T-cell (primary cell): ENCODE measurements around the gene SMAP2. TPM values are rescaled to one million over a fixed set of nuclear protein-coding genes. Genes with fewer than 3 reads are reported as not detected.

Experiments
- ATAC-seq, 4 experiments: fragments of 200-7000 bp in 3 of 4; fragments of 150-1000 bp in 1 of 4; cut with Tn5 transposase; replicated peaks in 1 of 4; 1 replicate in 3 of 4; 2 replicates in 1 of 4; pipeline ENCODE4 v1.10.0; 2021; ENCODE audit warnings: moderate library complexity in 3 of 4, mild to moderate bottlenecking in 2 of 4, moderate number of reproducible peaks in 1 of 4
- CTCF ChIA-PET, 2 donors: fragments of 300-600 bp; sonication (Branson Sonifier 250); formaldehyde crosslinking; loops; one replicate each; lab custom pipeline; 2022; ENCODE audit warnings: antibody characterized with exemption in 2 of 2; lab: Charles Lee
- POLR2A ChIA-PET, 2 donors: fragments of 300-600 bp; sonication (Branson Sonifier 250); formaldehyde crosslinking; loops; one replicate each; lab custom pipeline; 2022; ENCODE audit warnings: antibody characterized with exemption in 2 of 2; lab: Charles Lee
- DNase-seq, 35 experiments: peaks; one replicate each; pipeline versions ENCODE4 v3.0.0 to v3.0.0-alpha.2; 2013 to 2023
- H3K27ac ChIP-seq: one replicate; pipeline ENCODE4 v1.5.1; 2013; ENCODE audit warnings: low read length
- H3K27me3 ChIP-seq, 2 experiments: replicated peaks in 1 of 2; 1 replicate in 1 of 2; 2 replicates in 1 of 2; pipeline versions ENCODE4 v1.6.1 to v1.7.0; 2013; ENCODE audit warnings: low read length in 1 of 2, mixed read lengths in 1 of 2; ENCODE audit not compliant: control insufficient read depth in 2 of 2, insufficient read depth in 2 of 2; ENCODE audit errors: extremely low read depth in 1 of 2
- H3K36me3 ChIP-seq, 2 donors: 1 replicate in 1 of 2; 2 replicates in 1 of 2; pipeline versions ENCODE4 v1.6.1 to v1.7.0; 2013; ENCODE audit warnings: low read length in 1 of 2; ENCODE audit not compliant: control insufficient read depth in 2 of 2, insufficient read depth in 1 of 2; ENCODE audit errors: extremely low read depth in 1 of 2
- H3K4me1 ChIP-seq, 2 experiments: 1 replicate in 1 of 2; 2 replicates in 1 of 2; pipeline versions ENCODE4 v1.6.1 to v1.7.0; 2013; ENCODE audit warnings: low read length in 2 of 2, mixed read lengths in 1 of 2; ENCODE audit not compliant: insufficient read depth in 2 of 2, control insufficient read depth in 1 of 2; ENCODE audit errors: extremely low read depth in 1 of 2
- H3K4me3 ChIP-seq, 2 donors: 1 replicate in 1 of 2; 2 replicates in 1 of 2; pipeline versions ENCODE4 v1.5.1 to v1.7.0; 2013; ENCODE audit warnings: mild to moderate bottlenecking in 2 of 2, low read length in 1 of 2, moderate library complexity in 1 of 2; ENCODE audit not compliant: control insufficient read depth in 1 of 2; ENCODE audit errors: extremely low read depth in 1 of 2
- H3K9me3 ChIP-seq: 2 replicates; pipeline ENCODE4 v1.7.0; 2013
- H3K27ac Mint-ChIP-seq, 2 donors: one replicate each; pipeline ENCODE4 v1.8.0; 2020 to 2021; ENCODE audit warnings: mild to moderate bottlenecking in 2 of 2, mixed read lengths in 2 of 2
- H3K27me3 Mint-ChIP-seq, 2 donors: one replicate each; pipeline ENCODE4 v1.8.0; 2021 to 2022; ENCODE audit warnings: mixed read lengths in 2 of 2
- H3K36me3 Mint-ChIP-seq: one replicate; pipeline ENCODE4 v1.8.0; 2021; ENCODE audit warnings: mixed read lengths
- H3K4me1 Mint-ChIP-seq, 3 donors: one replicate each; pipeline ENCODE4 v1.8.0; 2020 to 2022; ENCODE audit warnings: mixed read lengths in 3 of 3, mild to moderate bottlenecking in 1 of 3
- H3K4me3 Mint-ChIP-seq, 3 donors: one replicate each; pipeline ENCODE4 v1.8.0; 2020 to 2022; ENCODE audit warnings: mild to moderate bottlenecking in 3 of 3, mixed read lengths in 3 of 3, moderate library complexity in 3 of 3
- H3K9me3 Mint-ChIP-seq, 3 donors: one replicate each; pipeline ENCODE4 v1.8.0; 2020 to 2022; ENCODE audit warnings: mixed read lengths in 3 of 3
- WGBS: methylation state at CpG from one replicate; pipeline ENCODE4 v1.1.5; 2013; ENCODE audit warnings: missing lambda C conversion rate; ENCODE audit not compliant: insufficient coverage; 5-methylcytosine and 5-hydroxymethylcytosine counted together
- total RNA-seq, 35 experiments: library from RNA in 6 of 35; stranded (reverse) in 6 of 35; fragments of 120-200 nt in 1 of 35; gene quantifications; one replicate each; pipeline versions ENCODE4 v1.2.1 to v1.2.4 and lab custom pipeline; 2013 to 2026

The SMAP2 gene
- total RNA-seq, 5 donors from 2014 or later (not counting 1 experiment from before 2014, with no cell fraction given) = 120 to 254 (median 123) TPM

DNA sequence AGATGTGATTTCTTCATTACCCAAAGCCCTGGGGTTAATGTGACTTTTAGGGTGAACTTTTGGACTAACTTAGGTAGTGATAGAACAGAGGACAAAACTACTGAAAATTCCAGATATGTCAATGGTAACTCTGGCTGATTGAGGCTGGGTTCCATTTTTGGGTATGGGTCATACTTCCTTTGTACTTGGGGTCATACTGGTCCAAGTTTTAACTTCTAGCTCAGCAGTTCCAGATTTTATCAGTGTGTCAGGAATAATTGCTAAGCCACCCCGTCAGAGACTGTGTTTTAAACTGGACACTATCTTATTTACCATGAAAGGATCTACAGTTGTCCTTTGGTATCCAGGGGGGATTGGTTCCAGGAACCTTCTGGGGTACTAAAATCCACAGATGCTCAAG is 4.0 kb downstream of the SMAP2 start:
- H3K4me3 Mint-ChIP-seq = peak overlapping the region; percentile 43 to 89 (median 69)
- no CpG with 5 or more reads among the region's 1 CpG for WGBS
- DNase-seq (no peak), ATAC-seq (no peak)
- no peaks in the 10 kb centered on the region for H3K27me3 Mint-ChIP-seq
- peak overlapping the region; percentile 85 to 90 for H3K27ac Mint-ChIP-seq
- Histone ChIP-seq H3K27ac (peak overlapping the region; percentile 11), H3K4me3 (peak overlapping the region in 1 of 2 donors; percentile 35), H3K27me3 (no peaks in the 10 kb centered on the region), H3K36me3 (peaks cover 0 to 14% of the 10 kb centered on the region in 2 donors), H3K4me1 (peaks cover 48 to 70% of the 10 kb centered on the region in 2 experiments), H3K9me3 (no peaks in the 10 kb centered on the region)
- ChIA-PET POLR2A (interaction anchor here (1.0 to 1.7 kb wide), 5 partner anchors 7 to 18 kb away, joined by 3 to 6 read pairs (median 5); no protein-coding TSS in a partner anchor), CTCF (no interaction called here)
- H3K36me3 Mint-ChIP-seq = peaks cover 19% of the 10 kb centered on the region
- peaks cover 82 to 84% (median 84%) of the 10 kb centered on the region in 3 donors for H3K4me1 Mint-ChIP-seq
- H3K9me3 Mint-ChIP-seq = no peaks in the 10 kb centered on the region

DNA sequence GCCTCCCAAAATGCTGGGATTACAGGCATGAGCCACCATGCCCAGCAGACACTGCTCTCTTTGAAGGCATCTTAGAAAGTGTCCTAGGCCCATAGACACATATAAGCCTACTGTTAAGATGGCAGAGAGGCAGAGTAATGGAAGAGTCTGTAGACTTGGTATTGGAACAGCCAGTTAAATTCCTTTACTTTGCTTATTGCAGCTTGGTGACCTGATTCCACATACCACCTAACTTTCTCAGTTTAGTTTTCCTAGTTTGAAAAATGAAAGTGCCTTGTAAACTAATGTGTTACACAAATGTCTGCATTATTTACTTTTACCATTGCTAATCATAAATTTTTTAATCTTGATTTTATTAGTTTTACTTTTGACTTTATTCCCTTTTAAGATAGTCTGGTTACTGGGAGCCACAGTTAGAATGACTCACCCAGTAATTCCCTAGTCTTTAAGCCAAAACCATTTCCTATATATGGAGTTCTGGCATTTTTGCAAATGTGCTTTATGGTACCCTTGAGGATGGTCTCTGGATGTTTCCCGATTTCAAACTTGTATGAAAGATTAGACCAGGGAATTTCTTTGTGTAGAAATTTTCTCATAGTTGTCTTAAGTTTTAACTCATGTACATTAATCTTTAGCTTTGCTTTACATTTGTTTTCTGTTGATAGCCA is 6.4 kb downstream of the SMAP2 start:
- Mint-ChIP-seq H3K36me3 (peaks cover 27% of the 10 kb centered on the region), H3K27me3 (no peaks in the 10 kb centered on the region), H3K4me1 (peaks cover 90 to 95% (median 94%) of the 10 kb centered on the region in 3 donors), H3K27ac (peak overlapping the region; percentile 99 to 100), H3K9me3 (no peaks in the 10 kb centered on the region), H3K4me3 (peak overlapping the region; percentile 41 to 89 (median 86))
- POLR2A ChIA-PET = interaction anchor here (0.6 to 3.6 kb wide), 4 partner anchors 9 to 216 kb away, joined by 3 to 19 read pairs (median 5); no protein-coding TSS in a partner anchor
- H3K36me3 ChIP-seq = peaks cover 0 to 14% of the 10 kb centered on the region in 2 donors
- H3K9me3 ChIP-seq = no peaks in the 10 kb centered on the region
- H3K27me3 ChIP-seq = no peaks in the 10 kb centered on the region
- WGBS = no CpG with 5 or more reads among the region's 1 CpG
- H3K4me1 ChIP-seq = peaks cover 66 to 90% of the 10 kb centered on the region in 2 experiments
- ATAC-seq (no peak), DNase-seq (no peak)
- peak overlapping the region in 1 of 2 donors; percentile 30 for H3K4me3 ChIP-seq
- CTCF ChIA-PET = interaction anchor here in 1 of 2 donors (0.9 to 3.5 kb wide), 4 partner anchors 11 to 41 kb away, joined by 3 to 18 read pairs (median 4); no protein-coding TSS in a partner anchor
- H3K27ac ChIP-seq = peak overlapping the region; percentile 96

DNA sequence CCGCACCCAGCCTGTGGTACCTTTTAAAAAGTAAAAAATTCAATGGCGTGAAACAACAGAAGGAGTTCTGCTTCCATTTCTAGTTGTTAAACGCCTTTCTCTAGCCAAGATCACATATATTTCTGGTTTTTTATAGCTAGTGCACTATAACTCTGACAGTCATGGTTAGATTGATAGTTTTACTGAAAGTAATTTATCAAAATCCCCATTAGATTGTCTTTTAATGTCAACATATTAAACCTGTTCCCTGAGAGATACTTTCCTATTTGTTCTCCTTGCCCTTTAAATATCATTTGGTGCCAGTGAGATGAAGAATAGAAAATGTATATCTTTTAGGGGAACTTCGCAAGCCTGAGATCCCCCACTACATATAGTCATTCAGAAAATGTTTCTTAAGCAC is 7.3 kb downstream of the SMAP2 start:
- ATAC-seq (no peak), DNase-seq (no peak)
- Mint-ChIP-seq H3K4me3 (peak overlapping the region; percentile 79 to 89 (median 86)), H3K27ac (peak overlapping the region; percentile 99 to 100), H3K4me1 (peaks cover 89 to 98% (median 98%) of the 10 kb centered on the region in 3 donors), H3K27me3 (no peaks in the 10 kb centered on the region), H3K9me3 (no peaks in the 10 kb centered on the region), H3K36me3 (peaks cover 27% of the 10 kb centered on the region)
- Histone ChIP-seq H3K36me3 (peaks cover 0 to 14% of the 10 kb centered on the region in 2 donors), H3K9me3 (no peaks in the 10 kb centered on the region), H3K4me1 (peaks cover 69 to 89% of the 10 kb centered on the region in 2 experiments), H3K4me3 (peak overlapping the region; percentile 30 to 31), H3K27me3 (no peaks in the 10 kb centered on the region), H3K27ac (peak overlapping the region; percentile 96)
- ChIA-PET CTCF (interaction anchor here in 1 of 2 donors (0.8 to 3.5 kb wide), 5 partner anchors 8 to 66 kb away, joined by 5 to 18 read pairs (median 6); partner anchors contain the start of gene SMAP2), POLR2A (interaction anchor here (0.6 to 3.6 kb wide), 10 partner anchors 7 to 40 kb away, joined by 3 to 19 read pairs (median 5); partner anchors contain the start of gene SMAP2 (in 2 of the 2))
- 100% methylated on average over 1 of the region's 4 CpGs for WGBS

DNA sequence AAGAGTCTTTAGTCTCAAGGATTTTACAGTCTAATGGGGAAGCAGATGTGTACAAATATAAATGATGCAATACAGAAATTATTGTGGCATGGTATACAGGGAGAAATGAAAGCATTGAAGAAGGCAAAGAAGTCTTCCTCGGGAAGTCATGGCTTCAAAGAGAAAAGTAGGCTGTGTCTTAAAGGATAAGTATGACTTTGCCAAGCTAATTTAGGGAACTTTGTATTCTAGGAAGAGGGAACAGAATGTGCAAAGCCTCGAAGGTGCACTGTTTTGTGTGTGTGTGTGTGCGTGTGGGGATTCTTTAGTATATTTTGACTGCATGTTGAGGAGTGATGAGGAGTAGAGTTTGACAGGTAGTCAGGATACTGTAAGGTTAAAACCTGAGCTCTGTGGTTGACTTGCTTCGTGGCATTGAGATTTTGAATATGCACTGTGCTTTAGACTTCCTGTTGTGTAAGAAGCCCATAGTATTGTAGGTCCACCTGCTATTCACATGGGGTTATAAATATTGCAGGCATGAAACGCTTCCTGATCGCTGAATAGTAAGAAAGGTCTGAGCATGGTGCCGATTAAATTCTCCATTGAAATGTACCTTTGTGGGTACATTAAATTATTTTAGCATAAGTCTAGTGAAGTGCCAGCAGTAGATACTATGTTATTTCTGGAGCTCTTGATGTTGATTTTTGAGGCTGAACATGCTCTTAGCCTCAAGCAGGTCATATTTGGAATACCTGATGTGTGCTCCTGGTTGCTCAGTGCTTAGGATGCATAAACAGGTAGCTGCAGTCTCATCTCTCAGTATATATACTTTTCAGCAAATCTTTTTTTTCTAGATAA is 8.0 kb downstream of the SMAP2 start:
- peaks cover 0 to 12% of the 10 kb centered on the region in 2 donors for H3K36me3 ChIP-seq
- ChIA-PET POLR2A (interaction anchor here (0.6 to 3.6 kb wide), 14 partner anchors 8 to 229 kb away, joined by 3 to 19 read pairs (median 5); partner anchors contain the start of gene SMAP2 (in 2 of the 2)), CTCF (interaction anchor here in 1 of 2 donors (0.7 to 3.5 kb wide), 9 partner anchors 8 to 66 kb away, joined by 3 to 18 read pairs (median 6); partner anchors contain the start of gene SMAP2)
- 0% methylated on average over 6 of the region's 7 CpGs for WGBS
- Mint-ChIP-seq H3K4me3 (peak overlapping the region; percentile 79 to 89 (median 86)), H3K36me3 (peaks cover 25% of the 10 kb centered on the region), H3K27me3 (no peaks in the 10 kb centered on the region), H3K27ac (peak overlapping the region; percentile 99 to 100), H3K9me3 (no peaks in the 10 kb centered on the region), H3K4me1 (peaks cover 89 to 98% (median 98%) of the 10 kb centered on the region in 3 donors)
- peak; percentile 37 to 74 (median 72) for ATAC-seq
- peak overlapping the region; percentile 31 to 50 for H3K4me3 ChIP-seq
- peak overlapping the region; percentile 96 for H3K27ac ChIP-seq
- peak in 14 of 35 experiments; percentile 24 to 71 (median 44) for DNase-seq
- H3K27me3 ChIP-seq = no peaks in the 10 kb centered on the region
- H3K4me1 ChIP-seq = peaks cover 70 to 91% of the 10 kb centered on the region in 2 experiments
- no peaks in the 10 kb centered on the region for H3K9me3 ChIP-seq

DNA sequence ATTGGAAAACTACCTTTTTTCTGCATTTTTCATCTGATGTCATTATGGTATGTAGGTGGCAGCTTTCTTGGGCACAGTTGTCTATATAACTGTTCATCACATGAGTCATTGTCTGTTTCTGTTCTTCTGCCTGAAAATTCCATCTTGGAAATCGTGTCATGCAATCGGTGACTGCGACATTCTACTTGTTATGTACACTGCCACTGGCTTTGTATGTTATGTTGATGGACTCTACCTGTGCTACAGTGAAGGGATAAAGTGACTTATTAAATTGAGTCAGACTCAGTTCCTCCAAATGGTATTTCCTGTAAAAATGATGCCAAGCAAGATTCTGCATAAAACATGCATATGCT is 8.6 kb downstream of the SMAP2 start:
- peaks cover 73 to 93% of the 10 kb centered on the region in 2 experiments for H3K4me1 ChIP-seq
- Mint-ChIP-seq H3K27me3 (no peaks in the 10 kb centered on the region), H3K4me3 (peak overlapping the region; percentile 79 to 89 (median 86)), H3K27ac (peak overlapping the region; percentile 99 to 100), H3K4me1 (peaks cover 88 to 98% (median 97%) of the 10 kb centered on the region in 3 donors), H3K36me3 (peaks cover 23% of the 10 kb centered on the region), H3K9me3 (no peaks in the 10 kb centered on the region)
- ATAC-seq = no peak
- DNase-seq = no peak
- no peaks in the 10 kb centered on the region for H3K27me3 ChIP-seq
- H3K36me3 ChIP-seq = peaks cover 0 to 11% of the 10 kb centered on the region in 2 donors
- ChIA-PET CTCF (interaction anchor here in 1 of 2 donors (0.7 to 3.5 kb wide), 7 partner anchors 10 to 67 kb away, joined by 3 to 18 read pairs (median 6); no protein-coding TSS in a partner anchor), POLR2A (interaction anchor here (0.6 to 3.6 kb wide), 12 partner anchors 9 to 229 kb away, joined by 3 to 19 read pairs (median 5); partner anchors contain the start of gene SMAP2 (in 2 of the 2))
- H3K27ac ChIP-seq = peak overlapping the region; percentile 96
- no peaks in the 10 kb centered on the region for H3K9me3 ChIP-seq
- peak overlapping the region; percentile 31 to 50 for H3K4me3 ChIP-seq
- 40% methylated on average over 1 of the region's 3 CpGs for WGBS
